HG03139 (cell line): ENCODE measurements around the gene ACBD6.

Source experiments
- ATAC-seq: cut with Tn5 transposase; IDR thresholded peaks from one replicate; pipeline ENCODE4 v1.9.1; 2021; ENCODE audit not compliant: unreplicated experiment

Gene ACBD6

GRCh38 chr1:180248731-180249681, 253.4 kb downstream of the ACBD6 start:
- ATAC-seq, result no peak

GRCh38 chr1:180248176-180248575, 254.2 kb downstream of the ACBD6 start:
- no peak for ATAC-seq

- ATAC-seq, result no peak
Observed at GRCh38 chr1:180247580-180247979, 254.8 kb downstream of the ACBD6 start.

GRCh38 chr1:180247061-180247460, 255.3 kb downstream of the ACBD6 start:
- no peak for ATAC-seq

- no peak for ATAC-seq
Observed at GRCh38 chr1:180246579-180246978, 255.8 kb downstream of the ACBD6 start.

GRCh38 chr1:180244840-180245239, 257.5 kb downstream of the ACBD6 start:
- ATAC-seq, result no peak

GRCh38 chr1:180243517-180244221, 258.7 kb downstream of the ACBD6 start:
- ATAC-seq, result no peak

GRCh38 chr1:180241716-180242544, 260.4 kb downstream of the ACBD6 start:
- ATAC-seq, result no peak

- no peak for ATAC-seq
Observed at GRCh38 chr1:180239145-180240096, 263.0 kb downstream of the ACBD6 start.

GRCh38 chr1:180238675-180239074, 263.7 kb downstream of the ACBD6 start:
- ATAC-seq, result no peak
